Measurements from ENCODE around the gene HSD17B1.
A peak's percentile ranks its signal among the peaks of the same experiment; 100 is the strongest.
"Not testable (repeated sequence)": the region's sequence is repeated elsewhere in the genome, so short reads cannot be mapped to it uniquely, and the experiment has no call there.

The HSD17B1 gene

DNA sequence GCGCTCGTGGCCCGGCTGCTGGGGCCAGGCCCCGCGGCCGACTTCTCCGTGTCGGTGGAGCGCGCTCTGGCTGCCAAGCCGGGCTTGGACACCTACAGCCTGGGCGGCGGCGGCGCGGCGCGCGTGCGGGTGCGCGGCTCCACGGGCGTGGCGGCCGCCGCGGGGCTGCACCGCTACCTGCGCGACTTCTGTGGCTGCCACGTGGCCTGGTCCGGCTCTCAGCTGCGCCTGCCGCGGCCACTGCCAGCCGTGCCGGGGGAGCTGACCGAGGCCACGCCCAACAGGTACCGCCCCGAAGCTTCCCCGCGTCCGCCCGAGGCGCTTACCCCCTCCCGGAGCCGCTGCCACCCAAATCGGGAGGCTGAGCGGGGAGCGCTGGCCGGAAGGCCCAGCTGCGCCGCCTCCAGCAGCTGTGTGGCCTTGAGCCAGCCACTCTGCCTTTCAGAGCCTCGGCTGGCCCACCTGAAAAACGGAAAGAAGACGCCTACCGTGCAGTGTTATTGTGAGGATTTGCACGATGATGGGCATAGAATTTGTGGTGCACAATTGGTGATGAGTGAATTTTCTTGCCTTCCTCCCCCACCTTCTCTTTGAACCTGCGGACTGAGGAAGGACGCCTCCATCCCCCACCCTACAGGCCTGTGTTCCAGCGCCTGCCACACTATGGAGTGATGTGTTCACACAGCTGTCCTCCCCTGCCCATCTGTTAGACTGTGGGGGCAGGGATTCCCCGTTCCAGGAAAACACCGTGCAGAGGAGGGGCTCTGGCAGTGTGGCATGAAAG lies 16.2 kb upstream of the HSD17B1 start:
- TF ChIP-seq, protein P1, sequence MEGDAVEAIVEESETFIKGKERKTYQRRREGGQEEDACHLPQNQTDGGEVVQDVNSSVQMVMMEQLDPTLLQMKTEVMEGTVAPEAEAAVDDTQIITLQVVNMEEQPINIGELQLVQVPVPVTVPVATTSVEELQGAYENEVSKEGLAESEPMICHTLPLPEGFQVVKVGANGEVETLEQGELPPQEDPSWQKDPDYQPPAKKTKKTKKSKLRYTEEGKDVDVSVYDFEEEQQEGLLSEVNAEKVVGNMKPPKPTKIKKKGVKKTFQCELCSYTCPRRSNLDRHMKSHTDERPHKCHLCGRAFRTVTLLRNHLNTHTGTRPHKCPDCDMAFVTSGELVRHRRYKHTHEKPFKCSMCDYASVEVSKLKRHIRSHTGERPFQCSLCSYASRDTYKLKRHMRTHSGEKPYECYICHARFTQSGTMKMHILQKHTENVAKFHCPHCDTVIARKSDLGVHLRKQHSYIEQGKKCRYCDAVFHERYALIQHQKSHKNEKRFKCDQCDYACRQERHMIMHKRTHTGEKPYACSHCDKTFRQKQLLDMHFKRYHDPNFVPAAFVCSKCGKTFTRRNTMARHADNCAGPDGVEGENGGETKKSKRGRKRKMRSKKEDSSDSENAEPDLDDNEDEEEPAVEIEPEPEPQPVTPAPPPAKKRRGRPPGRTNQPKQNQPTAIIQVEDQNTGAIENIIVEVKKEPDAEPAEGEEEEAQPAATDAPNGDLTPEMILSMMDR (IDR thresholded peaks at IDR 0.05; ENCODE audit: extremely low read depth, missing control alignments) = no peak
- peak; percentile 96 for DNase-seq (ENCODE audit: low spot score)

DNA sequence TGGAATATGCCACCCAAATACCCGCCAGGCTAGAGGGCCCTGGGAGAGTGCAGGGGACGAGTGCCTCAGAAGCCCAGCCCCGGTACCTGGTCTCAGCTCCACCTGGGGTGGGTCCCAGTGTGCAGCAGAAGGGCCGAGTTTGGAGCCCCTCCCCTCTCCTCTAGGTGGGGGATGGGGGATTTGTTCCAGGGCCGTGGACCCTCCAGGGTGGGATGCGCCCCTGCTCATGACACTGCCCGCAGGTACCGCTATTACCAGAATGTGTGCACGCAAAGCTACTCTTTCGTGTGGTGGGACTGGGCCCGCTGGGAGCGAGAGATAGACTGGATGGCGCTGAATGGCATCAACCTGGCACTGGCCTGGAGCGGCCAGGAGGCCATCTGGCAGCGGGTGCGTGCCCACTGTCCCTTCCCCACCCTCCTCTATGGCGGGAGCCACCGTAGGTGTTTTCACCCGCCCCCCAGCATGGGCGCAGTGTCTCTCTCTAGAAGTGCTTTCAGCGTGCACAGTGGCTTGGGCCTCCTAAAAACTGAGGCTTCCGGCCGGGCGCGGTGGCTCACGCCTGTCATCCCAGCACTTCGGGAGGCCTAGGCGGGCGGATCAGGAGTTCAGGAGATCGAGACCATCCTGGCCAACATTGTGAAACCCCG lies 15.4 kb upstream of the HSD17B1 start:
- TF ChIP-seq, protein P1 (IDR thresholded peaks at IDR 0.05; ENCODE audit: extremely low read depth, missing control alignments) = no peak

DNA sequence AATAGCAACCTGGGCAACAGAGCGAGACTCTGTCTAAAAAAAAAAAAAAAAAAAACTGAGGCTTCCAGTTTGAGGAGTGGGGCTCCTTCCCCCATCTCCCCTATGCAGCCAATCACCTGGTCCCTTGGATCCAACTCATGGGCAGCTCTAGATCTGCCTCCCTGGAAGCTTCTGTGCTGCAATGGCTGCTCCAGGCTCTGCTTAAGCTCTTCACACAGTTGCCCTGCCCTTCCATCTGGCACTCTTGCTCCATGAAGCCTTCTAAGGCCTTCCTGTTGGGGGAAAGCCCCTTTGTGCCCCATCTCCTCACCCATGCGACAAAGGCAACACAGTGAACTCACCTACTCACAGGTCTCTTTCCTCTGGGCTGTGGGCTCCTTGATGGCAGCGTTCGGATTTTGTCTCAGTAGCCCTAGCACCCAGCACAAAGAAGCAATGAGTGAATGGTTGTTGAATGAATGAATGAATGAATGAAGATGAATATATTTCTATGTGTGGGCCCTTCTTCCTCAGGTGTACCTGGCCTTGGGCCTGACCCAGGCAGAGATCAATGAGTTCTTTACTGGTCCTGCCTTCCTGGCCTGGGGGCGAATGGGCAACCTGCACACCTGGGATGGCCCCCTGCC lies 14.8 kb upstream of the HSD17B1 start:
- DNase-seq (ENCODE audit: low spot score) = no peak
- TF ChIP-seq, protein P1 (IDR thresholded peaks at IDR 0.05; ENCODE audit: extremely low read depth, missing control alignments) = no peak

More for the DNA sequence above, 15.4 kb upstream of the HSD17B1 start:
- no peak for DNase-seq (ENCODE audit: low spot score)

DNA sequence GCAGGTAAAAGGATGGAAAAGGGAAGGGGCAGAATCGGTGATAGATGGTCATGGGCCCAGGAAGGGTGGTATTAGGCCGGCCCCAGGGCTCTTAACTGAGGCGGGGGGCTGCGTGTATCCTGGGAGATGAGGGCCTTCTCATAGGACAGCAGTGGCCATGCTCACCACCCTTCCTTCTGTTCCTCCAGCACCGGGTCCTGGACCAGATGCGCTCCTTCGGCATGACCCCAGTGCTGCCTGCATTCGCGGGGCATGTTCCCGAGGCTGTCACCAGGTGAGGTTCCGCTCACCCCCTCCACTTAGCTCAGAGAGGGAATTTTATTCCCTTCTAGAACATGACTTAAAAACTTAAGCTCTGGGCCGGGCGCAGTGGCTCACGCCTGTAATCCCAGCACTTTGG lies 14.2 kb upstream of the HSD17B1 start:
- DNase-seq (ENCODE audit: low spot score) = no peak
- TF ChIP-seq, protein P1 (IDR thresholded peaks at IDR 0.05; ENCODE audit: extremely low read depth, missing control alignments) = no peak

DNA sequence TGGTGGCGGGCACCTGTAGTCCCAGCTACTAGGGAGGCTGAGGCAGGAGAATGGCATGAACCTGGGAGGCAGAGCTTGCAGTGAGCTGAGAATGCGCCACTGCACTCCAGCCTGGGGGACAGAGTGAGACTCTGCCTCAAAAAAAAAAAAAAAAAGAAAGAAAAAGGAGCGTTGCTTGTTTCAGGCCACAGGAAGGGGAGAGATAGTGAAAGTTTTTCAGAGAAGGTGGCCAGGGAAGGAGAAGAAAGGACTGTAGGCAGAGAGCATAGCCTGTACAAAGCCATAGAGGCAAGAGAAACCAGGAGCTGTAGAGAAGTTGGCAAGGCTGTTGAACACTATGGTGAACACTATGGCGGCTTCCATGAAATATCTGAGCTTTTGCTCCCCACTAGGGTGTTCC lies 12.2 kb upstream of the HSD17B1 start:
- not testable (repeated sequence) for DNase-seq (ENCODE audit: low spot score)

DNA sequence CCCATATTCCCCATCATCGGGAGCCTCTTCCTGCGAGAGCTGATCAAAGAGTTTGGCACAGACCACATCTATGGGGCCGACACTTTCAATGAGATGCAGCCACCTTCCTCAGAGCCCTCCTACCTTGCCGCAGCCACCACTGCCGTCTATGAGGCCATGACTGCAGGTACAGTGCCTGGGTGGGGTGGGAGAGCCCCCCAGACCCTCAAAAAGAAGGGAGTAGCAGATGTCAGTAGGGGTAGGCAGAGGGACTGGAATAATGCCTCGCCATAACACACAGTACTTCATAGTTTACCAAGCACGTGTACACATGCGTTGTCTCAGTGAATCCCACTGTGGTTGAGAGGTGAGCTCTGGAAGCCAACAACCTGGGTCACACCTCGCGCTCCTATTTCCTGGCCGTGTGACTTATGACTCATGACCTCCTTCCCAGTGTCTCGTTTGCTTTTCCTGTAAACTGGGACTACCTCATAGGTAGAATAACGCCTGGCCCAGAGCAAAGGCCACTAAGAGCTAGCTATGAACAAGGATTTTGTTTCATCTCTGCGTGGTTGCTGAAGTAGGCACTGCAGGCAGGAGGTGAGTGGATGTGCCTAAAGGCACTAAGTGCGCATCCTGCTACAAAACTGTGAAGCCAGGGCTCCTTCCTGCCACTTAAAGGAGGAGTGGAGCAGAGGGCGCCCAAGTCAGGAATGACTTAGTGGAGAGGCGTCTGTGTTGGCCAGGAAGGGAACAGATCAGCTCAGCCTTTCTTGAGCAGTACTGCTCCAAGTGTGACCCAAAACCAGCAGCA lies 11.5 kb upstream of the HSD17B1 start:
- TF ChIP-seq, protein P1 (IDR thresholded peaks at IDR 0.05; ENCODE audit: extremely low read depth, missing control alignments) = no peak
- no peak for DNase-seq (ENCODE audit: low spot score)

DNA sequence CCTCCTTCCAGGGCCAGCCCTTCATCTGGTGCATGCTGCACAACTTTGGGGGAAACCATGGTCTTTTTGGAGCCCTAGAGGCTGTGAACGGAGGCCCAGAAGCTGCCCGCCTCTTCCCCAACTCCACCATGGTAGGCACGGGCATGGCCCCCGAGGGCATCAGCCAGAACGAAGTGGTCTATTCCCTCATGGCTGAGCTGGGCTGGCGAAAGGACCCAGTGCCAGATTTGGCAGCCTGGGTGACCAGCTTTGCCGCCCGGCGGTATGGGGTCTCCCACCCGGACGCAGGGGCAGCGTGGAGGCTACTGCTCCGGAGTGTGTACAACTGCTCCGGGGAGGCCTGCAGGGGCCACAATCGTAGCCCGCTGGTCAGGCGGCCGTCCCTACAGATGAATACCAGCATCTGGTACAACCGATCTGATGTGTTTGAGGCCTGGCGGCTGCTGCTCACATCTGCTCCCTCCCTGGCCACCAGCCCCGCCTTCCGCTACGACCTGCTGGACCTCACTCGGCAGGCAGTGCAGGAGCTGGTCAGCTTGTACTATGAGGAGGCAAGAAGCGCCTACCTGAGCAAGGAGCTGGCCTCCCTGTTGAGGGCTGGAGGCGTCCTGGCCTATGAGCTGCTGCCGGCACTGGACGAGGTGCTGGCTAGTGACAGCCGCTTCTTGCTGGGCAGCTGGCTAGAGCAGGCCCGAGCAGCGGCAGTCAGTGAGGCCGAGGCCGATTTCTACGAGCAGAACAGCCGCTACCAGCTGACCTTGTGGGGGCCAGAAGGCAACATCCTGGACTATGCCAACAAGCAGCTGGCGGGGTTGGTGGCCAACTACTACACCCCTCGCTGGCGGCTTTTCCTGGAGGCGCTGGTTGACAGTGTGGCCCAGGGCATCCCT lies 9.3 kb upstream of the HSD17B1 start:
- no peak for DNase-seq (ENCODE audit: low spot score)
- TF ChIP-seq, protein P1 (IDR thresholded peaks at IDR 0.05; ENCODE audit: extremely low read depth, missing control alignments) = no peak

Data from GM20000 (cell line).